CD4-positive, alpha-beta T cell (primary cell): ENCODE results near the gene TECRL. TPM values are rescaled to one million over a fixed set of nuclear protein-coding genes. Genes with fewer than 3 reads are reported as not detected.
A peak's percentile ranks its signal among the peaks of the same experiment; 100 is the strongest.

Experiments
- ATAC-seq: fragments of 200-7000 bp; cut with Tn5 transposase; one replicate; pipeline ENCODE4 v1.10.0; 2022; ENCODE audit warnings: mild to moderate bottlenecking; ENCODE audit not compliant: poor library complexity
- CTCF ChIA-PET: fragments of 350-600 bp; sonication (Branson Sonifier 250); formaldehyde crosslinking; loops from one replicate; lab custom pipeline; 2021; ENCODE audit warnings: antibody characterized with exemption, inconsistent platforms; lab: Charles Lee
- POLR2A ChIA-PET: fragments of 350-600 bp; sonication (Branson Sonifier 250); formaldehyde crosslinking; loops from one replicate; lab custom pipeline; 2021; ENCODE audit warnings: antibody characterized with exemption, inconsistent platforms; lab: Charles Lee
- DNase-seq, 14 experiments: peaks; one replicate each; pipeline ENCODE4 v3.0.0-alpha.2; 2013 to 2020; ENCODE audit warnings: mixed read lengths in 2 of 14
- H3K27ac ChIP-seq, 2 donors: one replicate each; pipeline versions ENCODE4 v1.5.1 to v1.7.0; 2013; ENCODE audit warnings: low read length in 2 of 2, low read depth in 1 of 2, mild to moderate bottlenecking in 1 of 2
- H3K27me3 ChIP-seq, 2 experiments: 1 replicate in 1 of 2; 2 replicates in 1 of 2; pipeline versions ENCODE4 v1.6.1 to v1.7.0; 2013; ENCODE audit warnings: low read length in 2 of 2, control low read depth in 1 of 2, mild to moderate bottlenecking in 1 of 2, moderate library complexity in 1 of 2; ENCODE audit not compliant: insufficient read depth in 2 of 2, control insufficient read depth in 1 of 2
- H3K36me3 ChIP-seq: one replicate; pipeline ENCODE4 v1.6.1; 2013; ENCODE audit warnings: low read length, control low read depth; ENCODE audit not compliant: insufficient read depth
- H3K4me1 ChIP-seq: one replicate; pipeline ENCODE4 v1.6.1; 2013; ENCODE audit warnings: low read length, control low read depth; ENCODE audit not compliant: insufficient read depth
- H3K4me3 ChIP-seq: one replicate; pipeline ENCODE4 v1.5.1; 2013; ENCODE audit warnings: mild to moderate bottlenecking, low read length, moderate library complexity
- H3K9me3 ChIP-seq, 2 experiments: 1 replicate in 1 of 2; 2 replicates in 1 of 2; pipeline versions ENCODE4 v1.6.1 to v1.7.0; 2013; ENCODE audit warnings: low read length in 2 of 2, mild to moderate bottlenecking in 2 of 2, control low read depth in 1 of 2, moderate library complexity in 1 of 2; ENCODE audit not compliant: control insufficient read depth in 1 of 2, insufficient read depth in 1 of 2
- H3K27ac Mint-ChIP-seq: one replicate; pipeline ENCODE4 v1.8.0; 2020; ENCODE audit warnings: mixed read lengths
- H3K27me3 Mint-ChIP-seq: one replicate; pipeline ENCODE4 v1.8.0; 2021; ENCODE audit warnings: mixed read lengths
- H3K36me3 Mint-ChIP-seq: one replicate; pipeline ENCODE4 v1.8.0; 2021; ENCODE audit warnings: low read depth, mixed read lengths
- H3K4me1 Mint-ChIP-seq: one replicate; pipeline ENCODE4 v1.8.0; 2021; ENCODE audit warnings: low read depth, mixed read lengths
- H3K4me3 Mint-ChIP-seq: one replicate; pipeline ENCODE4 v1.8.0; 2020; ENCODE audit warnings: mild to moderate bottlenecking, mixed read lengths
- H3K9me3 Mint-ChIP-seq: one replicate; pipeline ENCODE4 v1.8.0; 2020; ENCODE audit warnings: mixed read lengths
- intact Hi-C, 2 experiments: fragments of 100-400 bp; cut with DNase I in 1 of 2; cut with micrococcal nuclease in 1 of 2; formaldehyde crosslinking; loops; one replicate each; pipeline versions ENCODE4 v1.15.1 to v1.9.0; 2023 to 2025; cut with DNase I, micrococcal nuclease
- total RNA-seq, 174 experiments: library from RNA in 2 of 174; stranded (reverse) in 2 of 174; gene quantifications; one replicate each; pipeline ENCODE4 v1.2.3 and lab custom pipeline; 2021 to 2026
- TF ChIP-seq, protein P1 (sequence below): fragments of 200-600 bp; IDR thresholded peaks from one replicate; pipeline ENCODE4 v1.8.0; 2022; ENCODE audit warnings: antibody characterized with exemption, mild to moderate bottlenecking

The TECRL gene
- total RNA-seq, 2 experiments from 2014 or later: not detected

DNA sequence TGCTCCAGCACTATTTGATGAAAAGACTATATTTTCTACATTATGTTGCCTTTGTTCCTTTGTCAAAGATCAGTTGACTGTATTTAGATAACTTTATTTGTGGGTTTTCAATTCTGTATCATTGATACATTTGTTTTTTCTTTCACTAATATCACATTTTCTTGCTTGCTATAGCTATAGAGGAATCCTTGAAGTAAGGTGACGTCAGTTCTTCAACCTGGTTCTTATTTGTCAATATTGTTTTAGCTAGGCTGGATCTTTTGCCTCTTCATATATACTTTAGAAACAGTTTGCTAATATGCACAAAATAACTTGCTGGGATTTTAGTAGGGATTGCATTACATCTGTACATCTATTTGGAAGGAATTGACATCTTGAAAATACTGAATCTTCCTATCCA is 21.0 kb downstream of the TECRL start:
- H3K4me3 ChIP-seq: no peak overlapping the region
- intact Hi-C loops: no loop called here
- no peak overlapping the region for H3K27ac ChIP-seq
- no peaks in the 10 kb centered on the region for H3K36me3 ChIP-seq
- Mint-ChIP-seq H3K27ac (no peak overlapping the region), H3K36me3 (no peaks in the 10 kb centered on the region), H3K9me3 (peaks cover 19% of the 10 kb centered on the region), H3K4me3 (no peak overlapping the region), H3K27me3 (no peaks in the 10 kb centered on the region), H3K4me1 (no peaks in the 10 kb centered on the region)
- TF ChIP-seq, protein P1, sequence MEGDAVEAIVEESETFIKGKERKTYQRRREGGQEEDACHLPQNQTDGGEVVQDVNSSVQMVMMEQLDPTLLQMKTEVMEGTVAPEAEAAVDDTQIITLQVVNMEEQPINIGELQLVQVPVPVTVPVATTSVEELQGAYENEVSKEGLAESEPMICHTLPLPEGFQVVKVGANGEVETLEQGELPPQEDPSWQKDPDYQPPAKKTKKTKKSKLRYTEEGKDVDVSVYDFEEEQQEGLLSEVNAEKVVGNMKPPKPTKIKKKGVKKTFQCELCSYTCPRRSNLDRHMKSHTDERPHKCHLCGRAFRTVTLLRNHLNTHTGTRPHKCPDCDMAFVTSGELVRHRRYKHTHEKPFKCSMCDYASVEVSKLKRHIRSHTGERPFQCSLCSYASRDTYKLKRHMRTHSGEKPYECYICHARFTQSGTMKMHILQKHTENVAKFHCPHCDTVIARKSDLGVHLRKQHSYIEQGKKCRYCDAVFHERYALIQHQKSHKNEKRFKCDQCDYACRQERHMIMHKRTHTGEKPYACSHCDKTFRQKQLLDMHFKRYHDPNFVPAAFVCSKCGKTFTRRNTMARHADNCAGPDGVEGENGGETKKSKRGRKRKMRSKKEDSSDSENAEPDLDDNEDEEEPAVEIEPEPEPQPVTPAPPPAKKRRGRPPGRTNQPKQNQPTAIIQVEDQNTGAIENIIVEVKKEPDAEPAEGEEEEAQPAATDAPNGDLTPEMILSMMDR: no peak
- H3K9me3 ChIP-seq: peaks cover 3 to 13% of the 10 kb centered on the region in 2 experiments
- ATAC-seq (no peak), DNase-seq (no peak)
- CTCF ChIA-PET: interaction anchor here (1.1 kb wide), 1 partner anchor 13 kb away, joined by 3 read pairs; no protein-coding TSS in a partner anchor
- POLR2A ChIA-PET: no interaction called here
- H3K4me1 ChIP-seq: no peaks in the 10 kb centered on the region
- H3K27me3 ChIP-seq: no peaks in the 10 kb centered on the region

DNA sequence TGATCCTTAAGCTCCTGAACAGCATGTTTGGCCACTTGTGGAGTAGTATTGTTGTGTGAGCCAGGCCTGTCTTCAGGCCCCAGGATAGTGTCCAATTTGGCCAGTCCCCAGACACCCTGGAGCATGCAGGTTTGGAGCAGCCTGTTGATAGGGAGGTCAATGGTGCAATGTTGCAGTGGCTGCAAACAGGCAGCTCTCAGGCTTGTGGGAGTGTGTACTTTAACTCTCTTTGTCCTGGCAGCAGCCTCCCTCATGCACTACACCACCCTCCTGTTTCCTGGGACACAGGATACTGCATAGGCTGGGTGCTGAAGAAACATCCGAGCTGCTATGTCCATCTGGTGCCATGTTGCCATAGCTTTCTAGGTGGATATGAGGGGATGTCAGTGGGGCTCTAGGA is 24.0 kb downstream of the TECRL start:
- ATAC-seq: no peak
- Mint-ChIP-seq H3K9me3 (peaks cover 28% of the 10 kb centered on the region), H3K27ac (no peak overlapping the region), H3K4me1 (no peaks in the 10 kb centered on the region), H3K36me3 (no peaks in the 10 kb centered on the region), H3K4me3 (no peak overlapping the region), H3K27me3 (no peaks in the 10 kb centered on the region)
- peaks cover 9 to 13% of the 10 kb centered on the region in 2 experiments for H3K9me3 ChIP-seq
- H3K4me3 ChIP-seq: no peak overlapping the region
- no peaks in the 10 kb centered on the region for H3K36me3 ChIP-seq
- POLR2A ChIA-PET: no interaction called here
- CTCF ChIA-PET: no interaction called here
- H3K27me3 ChIP-seq: no peaks in the 10 kb centered on the region
- intact Hi-C loops: no loop called here
- no peak for DNase-seq
- H3K4me1 ChIP-seq: no peaks in the 10 kb centered on the region
- TF ChIP-seq, protein P1: no peak
- no peak overlapping the region for H3K27ac ChIP-seq

DNA sequence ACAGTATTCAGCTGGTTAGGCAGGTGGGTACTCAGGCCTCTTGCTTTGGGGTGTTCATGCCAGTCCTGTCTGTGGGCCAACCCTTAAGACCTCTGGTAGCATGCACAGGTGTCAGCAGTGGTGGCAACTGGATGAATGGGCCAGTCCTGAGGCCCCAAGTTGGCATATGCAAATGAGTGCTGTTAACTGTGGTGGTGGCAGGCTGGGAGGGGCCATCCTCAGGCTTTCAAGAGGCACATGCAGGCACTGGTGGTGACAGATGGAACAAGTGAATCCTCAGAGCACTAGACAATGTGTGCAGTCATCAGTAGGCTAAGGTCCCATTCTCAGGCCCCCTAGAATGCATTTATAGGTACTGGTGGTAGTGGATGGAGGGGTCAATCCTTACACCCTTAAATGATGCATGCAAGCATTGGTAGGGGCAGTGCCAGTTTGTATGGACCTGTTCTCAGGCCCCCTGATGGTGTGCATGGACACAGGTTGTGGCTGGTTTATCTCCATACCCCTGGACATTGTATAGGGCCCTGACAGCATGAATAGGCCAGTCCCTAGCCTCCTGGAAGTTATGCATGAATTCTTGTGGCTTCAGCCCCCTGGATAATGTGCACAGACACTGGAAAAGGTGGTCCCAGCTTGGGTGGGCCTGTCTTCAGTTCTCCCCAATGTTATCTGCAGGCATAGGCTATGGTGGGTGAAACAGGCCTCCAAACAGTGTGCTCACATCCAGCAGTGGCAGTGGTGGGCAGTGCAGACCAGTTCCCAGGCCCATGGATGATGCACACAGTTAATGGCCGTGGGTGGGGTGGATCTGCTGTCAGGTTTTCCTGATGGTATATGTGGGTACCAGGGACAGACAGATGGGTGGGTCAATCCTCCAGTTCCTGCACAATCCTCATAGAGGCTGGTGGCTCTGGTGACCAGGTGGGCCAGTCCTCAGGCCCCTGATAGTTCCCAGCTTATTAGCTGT is 24.7 kb downstream of the TECRL start:
- TF ChIP-seq, protein P1: no peak
- intact Hi-C loops: no loop called here
- DNase-seq (peak in 1 of 14 experiments; percentile 3), ATAC-seq (no peak)
- POLR2A ChIA-PET: no interaction called here
- no peaks in the 10 kb centered on the region for H3K36me3 Mint-ChIP-seq
- H3K4me1 Mint-ChIP-seq: no peaks in the 10 kb centered on the region
- H3K27ac ChIP-seq: no peak overlapping the region
- no peaks in the 10 kb centered on the region for H3K4me1 ChIP-seq
- H3K4me3 ChIP-seq: no peak overlapping the region
- H3K9me3 Mint-ChIP-seq: peaks cover 32% of the 10 kb centered on the region
- H3K27ac Mint-ChIP-seq: no peak overlapping the region
- H3K9me3 ChIP-seq: peaks cover 9 to 13% of the 10 kb centered on the region in 2 experiments
- H3K4me3 Mint-ChIP-seq: no peak overlapping the region
- CTCF ChIA-PET: no interaction called here
- no peaks in the 10 kb centered on the region for H3K27me3 ChIP-seq
- H3K27me3 Mint-ChIP-seq: no peaks in the 10 kb centered on the region
- no peaks in the 10 kb centered on the region for H3K36me3 ChIP-seq
